ENCODE data around the gene DDX4. TPM values are rescaled to one million over a fixed set of nuclear protein-coding genes. Genes with fewer than 3 reads are reported as not detected.

DDX4 gene
- total and polyA plus RNA-seq, 2 donors (not counting 1 experiment from before 2014, with no cell fraction given) = not detected

DNA sequence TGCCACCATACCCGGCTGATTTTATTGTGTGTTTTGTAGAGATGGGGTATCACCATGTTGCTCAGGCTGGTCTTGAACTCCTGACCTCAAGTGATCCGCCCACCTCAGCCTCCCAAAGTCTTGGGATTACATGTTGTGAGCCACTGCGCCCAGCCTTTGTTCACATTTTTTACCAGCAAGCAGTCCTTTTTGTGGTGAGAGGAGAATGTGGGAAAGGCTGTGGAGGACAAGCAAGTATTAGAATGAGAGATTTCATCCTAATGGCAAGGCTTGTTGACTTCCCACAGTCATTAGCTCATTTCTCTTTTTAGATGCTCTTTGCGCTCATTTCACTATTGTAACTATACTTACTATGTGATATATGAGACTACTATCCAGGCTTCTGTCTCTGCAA, 119.4 kb downstream of the DDX4 start:
- no peak overlapping the region for H3K4me3 ChIP-seq (replicated peaks in 1 of 4; ENCODE audit: control extremely low read depth in 1 of 4, insufficient read depth in 1 of 4, low read depth in 3 of 4, low read length in 4 of 4)
- no peak overlapping the region for H3K27ac ChIP-seq (ENCODE audit: insufficient read depth, low read length)
- H3K4me2 ChIP-seq (ENCODE audit: extremely low read depth, insufficient read depth, low read length) = no peak overlapping the region
- H3K79me2 ChIP-seq (ENCODE audit: control insufficient read depth, insufficient read depth, low read length) = no peaks in the 10 kb centered on the region
- no peak overlapping the region for H2AFZ ChIP-seq (ENCODE audit: low read length)
- no peak overlapping the region for H3K9ac ChIP-seq (ENCODE audit: insufficient read depth, low read length)
- no peaks in the 10 kb centered on the region for H3K36me3 ChIP-seq (ENCODE audit: control insufficient read depth, insufficient read depth, low read length)
- H3K27me3 ChIP-seq (ENCODE audit: control insufficient read depth, insufficient read depth, low read length) = no peaks in the 10 kb centered on the region
- TF ChIP-seq, protein P1, sequence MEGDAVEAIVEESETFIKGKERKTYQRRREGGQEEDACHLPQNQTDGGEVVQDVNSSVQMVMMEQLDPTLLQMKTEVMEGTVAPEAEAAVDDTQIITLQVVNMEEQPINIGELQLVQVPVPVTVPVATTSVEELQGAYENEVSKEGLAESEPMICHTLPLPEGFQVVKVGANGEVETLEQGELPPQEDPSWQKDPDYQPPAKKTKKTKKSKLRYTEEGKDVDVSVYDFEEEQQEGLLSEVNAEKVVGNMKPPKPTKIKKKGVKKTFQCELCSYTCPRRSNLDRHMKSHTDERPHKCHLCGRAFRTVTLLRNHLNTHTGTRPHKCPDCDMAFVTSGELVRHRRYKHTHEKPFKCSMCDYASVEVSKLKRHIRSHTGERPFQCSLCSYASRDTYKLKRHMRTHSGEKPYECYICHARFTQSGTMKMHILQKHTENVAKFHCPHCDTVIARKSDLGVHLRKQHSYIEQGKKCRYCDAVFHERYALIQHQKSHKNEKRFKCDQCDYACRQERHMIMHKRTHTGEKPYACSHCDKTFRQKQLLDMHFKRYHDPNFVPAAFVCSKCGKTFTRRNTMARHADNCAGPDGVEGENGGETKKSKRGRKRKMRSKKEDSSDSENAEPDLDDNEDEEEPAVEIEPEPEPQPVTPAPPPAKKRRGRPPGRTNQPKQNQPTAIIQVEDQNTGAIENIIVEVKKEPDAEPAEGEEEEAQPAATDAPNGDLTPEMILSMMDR (conservative IDR thresholded peaks at IDR 0.05 in 1 of 2, IDR thresholded peaks at IDR 0.05 in 1 of 2; ENCODE audit: low read depth in 1 of 2, low read length in 2 of 2) = no peak
- TF ChIP-seq EZH2 (IDR thresholded peaks at IDR 0.05; ENCODE audit: low read length, missing control alignments) = no peak
- no peaks in the 10 kb centered on the region for H3K9me3 ChIP-seq (ENCODE audit: control insufficient read depth, insufficient read depth, low read depth, low read length)
- DNase-seq (ENCODE audit: low read depth in 2 of 2) = peak in 1 of 2 donors; percentile 41
- H3K4me1 ChIP-seq (ENCODE audit: control insufficient read depth, extremely low read depth, insufficient read depth, low read length) = peaks cover 3% of the 10 kb centered on the region
- no peaks in the 10 kb centered on the region for H4K20me1 ChIP-seq (ENCODE audit: control insufficient read depth, extremely low read depth, insufficient read depth, low read length)

DNA sequence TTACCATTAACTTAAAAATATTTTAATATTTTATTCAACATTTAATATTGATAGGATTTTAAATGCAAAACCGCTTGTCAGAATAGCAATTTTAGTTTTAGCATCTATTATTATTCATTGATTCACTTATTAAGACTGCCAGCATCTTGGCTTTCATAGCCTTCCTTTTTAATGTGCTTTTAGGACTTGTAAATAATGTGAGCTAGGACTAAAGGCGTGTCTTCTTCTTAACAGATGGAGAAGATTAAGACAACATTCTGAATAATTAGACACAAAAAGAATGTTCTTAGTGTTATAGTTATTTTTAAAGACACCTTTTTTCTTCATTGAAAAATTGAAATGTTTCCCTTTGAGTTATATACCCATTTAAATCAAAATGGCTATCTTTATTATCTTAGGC, 120.2 kb downstream of the DDX4 start:
- H3K4me3 ChIP-seq (replicated peaks in 1 of 4; ENCODE audit: control extremely low read depth in 1 of 4, insufficient read depth in 1 of 4, low read depth in 3 of 4, low read length in 4 of 4) = no peak overlapping the region
- TF ChIP-seq, protein P1 (conservative IDR thresholded peaks at IDR 0.05 in 1 of 2, IDR thresholded peaks at IDR 0.05 in 1 of 2; ENCODE audit: low read depth in 1 of 2, low read length in 2 of 2) = no peak
- TF ChIP-seq EZH2 (IDR thresholded peaks at IDR 0.05; ENCODE audit: low read length, missing control alignments) = no peak
- no peaks in the 10 kb centered on the region for H4K20me1 ChIP-seq (ENCODE audit: control insufficient read depth, extremely low read depth, insufficient read depth, low read length)
- H3K27me3 ChIP-seq (ENCODE audit: control insufficient read depth, insufficient read depth, low read length) = no peaks in the 10 kb centered on the region
- H3K4me1 ChIP-seq (ENCODE audit: control insufficient read depth, extremely low read depth, insufficient read depth, low read length) = peaks cover 3% of the 10 kb centered on the region
- H3K4me2 ChIP-seq (ENCODE audit: extremely low read depth, insufficient read depth, low read length) = no peak overlapping the region
- H3K9ac ChIP-seq (ENCODE audit: insufficient read depth, low read length) = no peak overlapping the region
- H3K9me3 ChIP-seq (ENCODE audit: control insufficient read depth, insufficient read depth, low read depth, low read length) = no peaks in the 10 kb centered on the region
- no peak overlapping the region for H2AFZ ChIP-seq (ENCODE audit: low read length)
- no peak overlapping the region for H3K27ac ChIP-seq (ENCODE audit: insufficient read depth, low read length)
- H3K36me3 ChIP-seq (ENCODE audit: control insufficient read depth, insufficient read depth, low read length) = no peaks in the 10 kb centered on the region
- DNase-seq (ENCODE audit: low read depth in 2 of 2) = no peak
- no peaks in the 10 kb centered on the region for H3K79me2 ChIP-seq (ENCODE audit: control insufficient read depth, insufficient read depth, low read length)

DNA sequence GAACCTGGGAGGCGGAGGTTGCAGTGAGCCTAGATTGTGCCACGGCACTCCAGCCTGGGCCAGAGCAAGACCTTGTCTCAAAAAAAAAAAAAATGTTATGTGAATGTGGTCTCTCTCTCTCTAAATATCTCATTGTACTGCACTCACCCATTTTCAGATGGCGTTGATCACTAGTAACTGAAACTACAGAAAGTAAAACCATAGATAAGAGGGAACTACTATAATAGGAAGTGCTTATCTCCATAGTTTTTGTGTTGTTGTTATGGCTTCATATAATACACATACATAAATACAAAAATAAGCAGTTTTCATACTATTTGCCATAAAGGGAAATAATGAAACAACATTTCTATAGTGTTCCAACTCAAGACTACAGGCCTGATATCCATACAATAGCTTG, 122.4 kb downstream of the DDX4 start:
- TF ChIP-seq EZH2 (IDR thresholded peaks at IDR 0.05; ENCODE audit: low read length, missing control alignments) = no peak
- TF ChIP-seq, protein P1 (conservative IDR thresholded peaks at IDR 0.05 in 1 of 2, IDR thresholded peaks at IDR 0.05 in 1 of 2; ENCODE audit: low read depth in 1 of 2, low read length in 2 of 2) = no peak
- Histone ChIP-seq H3K4me2 (ENCODE audit: extremely low read depth, insufficient read depth, low read length) (no peak overlapping the region), H2AFZ (ENCODE audit: low read length) (no peak overlapping the region), H3K27me3 (ENCODE audit: control insufficient read depth, insufficient read depth, low read length) (no peaks in the 10 kb centered on the region), H3K9ac (ENCODE audit: insufficient read depth, low read length) (no peak overlapping the region), H3K79me2 (ENCODE audit: control insufficient read depth, insufficient read depth, low read length) (no peaks in the 10 kb centered on the region), H4K20me1 (ENCODE audit: control insufficient read depth, extremely low read depth, insufficient read depth, low read length) (no peaks in the 10 kb centered on the region), H3K4me3 (replicated peaks in 1 of 4; ENCODE audit: control extremely low read depth in 1 of 4, insufficient read depth in 1 of 4, low read depth in 3 of 4, low read length in 4 of 4) (no peak overlapping the region), H3K4me1 (ENCODE audit: control insufficient read depth, extremely low read depth, insufficient read depth, low read length) (no peaks in the 10 kb centered on the region), H3K9me3 (ENCODE audit: control insufficient read depth, insufficient read depth, low read depth, low read length) (no peaks in the 10 kb centered on the region), H3K27ac (ENCODE audit: insufficient read depth, low read length) (no peak overlapping the region), H3K36me3 (ENCODE audit: control insufficient read depth, insufficient read depth, low read length) (no peaks in the 10 kb centered on the region)
- DNase-seq (ENCODE audit: low read depth in 2 of 2) = no peak

Data from fibroblast of lung (primary cell).